GM13976 (cell line): Measurements from ENCODE around the gene ADAMTS9.

ENCODE experiments used
- DNase-seq: peaks from one replicate; pipeline ENCODE4 v3.0.0; 2012; ENCODE audit warnings: low spot score
- in situ Hi-C: fragments of 300-500 bp; cut with MboI; formaldehyde crosslinking; loops from one replicate; pipeline ENCODE4 v1.12.0; 2022; ENCODE audit warnings: low sequenced_read_pairs, mixed read lengths, inconsistent platforms; ENCODE audit not compliant: unreplicated experiment
- TF ChIP-seq, protein P1 (sequence below): IDR thresholded peaks from 2 replicates; pipeline ENCODE4 v1.5.1; 2012; ENCODE audit warnings: borderline replicate concordance, mild to moderate bottlenecking; ENCODE audit not compliant: insufficient read depth; ENCODE audit errors: extremely low read depth, missing control alignments, control extremely low read depth

Gene ADAMTS9

DNA sequence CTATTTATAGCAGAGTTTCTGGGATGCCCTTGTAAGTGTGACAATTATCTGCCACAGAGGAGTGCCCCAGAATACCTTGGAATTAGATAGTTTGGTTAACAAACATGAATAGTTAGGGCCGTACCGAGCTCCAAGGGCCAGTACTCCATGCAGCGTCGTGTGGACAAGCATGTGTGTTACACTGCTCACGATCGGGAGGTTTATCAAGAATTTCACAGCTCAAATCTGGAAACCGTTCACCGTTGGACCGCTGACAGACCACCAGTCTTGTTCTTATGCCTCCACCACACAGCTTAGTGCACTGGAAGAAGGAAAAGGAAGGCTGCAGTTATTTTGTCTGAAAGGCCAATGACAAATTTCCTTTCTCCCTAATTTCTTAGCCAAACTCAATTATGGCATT lies 93.7 kb downstream of the ADAMTS9 start:
- in situ Hi-C loops: no loop called here
- DNase-seq: no peak
- TF ChIP-seq, protein P1, sequence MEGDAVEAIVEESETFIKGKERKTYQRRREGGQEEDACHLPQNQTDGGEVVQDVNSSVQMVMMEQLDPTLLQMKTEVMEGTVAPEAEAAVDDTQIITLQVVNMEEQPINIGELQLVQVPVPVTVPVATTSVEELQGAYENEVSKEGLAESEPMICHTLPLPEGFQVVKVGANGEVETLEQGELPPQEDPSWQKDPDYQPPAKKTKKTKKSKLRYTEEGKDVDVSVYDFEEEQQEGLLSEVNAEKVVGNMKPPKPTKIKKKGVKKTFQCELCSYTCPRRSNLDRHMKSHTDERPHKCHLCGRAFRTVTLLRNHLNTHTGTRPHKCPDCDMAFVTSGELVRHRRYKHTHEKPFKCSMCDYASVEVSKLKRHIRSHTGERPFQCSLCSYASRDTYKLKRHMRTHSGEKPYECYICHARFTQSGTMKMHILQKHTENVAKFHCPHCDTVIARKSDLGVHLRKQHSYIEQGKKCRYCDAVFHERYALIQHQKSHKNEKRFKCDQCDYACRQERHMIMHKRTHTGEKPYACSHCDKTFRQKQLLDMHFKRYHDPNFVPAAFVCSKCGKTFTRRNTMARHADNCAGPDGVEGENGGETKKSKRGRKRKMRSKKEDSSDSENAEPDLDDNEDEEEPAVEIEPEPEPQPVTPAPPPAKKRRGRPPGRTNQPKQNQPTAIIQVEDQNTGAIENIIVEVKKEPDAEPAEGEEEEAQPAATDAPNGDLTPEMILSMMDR: no peak

DNA sequence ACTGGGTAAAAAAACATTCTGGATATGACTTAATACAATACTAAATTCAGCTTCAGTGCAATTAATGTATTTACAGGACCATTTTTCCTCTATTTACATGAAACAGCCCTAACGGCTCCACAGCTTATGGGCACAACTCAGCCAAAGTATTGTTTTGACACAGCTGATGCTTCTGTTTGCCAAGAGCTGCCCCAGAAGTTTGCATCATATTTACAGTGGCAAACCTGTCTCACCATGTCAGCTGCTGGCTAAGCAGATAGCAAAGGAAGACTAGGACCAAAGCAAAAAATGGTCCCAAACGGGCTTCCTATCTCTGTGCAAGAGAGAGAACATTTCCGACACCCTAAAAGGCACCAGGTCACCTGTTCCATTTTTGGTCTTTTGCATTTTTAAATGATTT lies 94.5 kb downstream of the ADAMTS9 start:
- in situ Hi-C loops: no loop called here
- TF ChIP-seq, protein P1: no peak
- DNase-seq: no peak

DNA sequence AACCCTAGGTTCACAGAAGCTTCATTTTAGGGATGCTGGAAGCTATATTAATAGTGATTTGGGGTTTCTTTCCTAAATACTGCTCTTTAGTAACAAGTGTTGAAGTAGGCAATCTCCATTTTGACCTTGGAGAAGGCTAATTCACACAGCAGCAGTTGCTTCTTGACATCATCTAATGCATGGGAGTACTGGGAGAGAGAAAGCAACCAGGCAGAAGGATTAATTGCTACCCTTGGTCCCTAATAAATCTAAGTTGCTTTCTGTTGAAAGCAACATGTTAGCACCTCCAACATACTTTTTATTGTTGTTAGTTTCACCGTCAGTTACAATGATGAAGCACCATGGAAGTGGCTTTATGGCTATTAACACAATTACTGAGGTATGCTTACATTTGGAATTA lies 96.2 kb downstream of the ADAMTS9 start:
- TF ChIP-seq, protein P1: no peak
- in situ Hi-C loops: no loop called here
- no peak for DNase-seq

DNA sequence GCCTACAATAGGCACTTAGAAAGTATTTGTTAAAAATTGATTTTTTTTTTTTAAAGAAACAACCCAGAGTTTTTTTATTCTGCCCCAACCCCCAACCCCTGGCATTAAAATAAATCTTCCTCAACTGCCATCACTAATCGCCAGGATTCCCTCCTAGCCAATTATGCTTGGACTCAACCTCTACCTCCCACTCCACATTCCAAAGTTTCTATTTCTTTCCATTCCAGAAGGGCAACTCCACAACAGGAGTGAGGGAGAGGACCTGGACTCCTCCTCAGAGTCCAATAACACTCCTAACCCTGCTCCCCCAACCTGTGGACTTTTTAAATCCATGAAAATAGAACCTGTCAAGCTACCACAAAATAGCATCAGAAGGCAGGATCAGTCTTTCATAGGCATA lies 99.4 kb downstream of the ADAMTS9 start:
- no peak for DNase-seq
- in situ Hi-C loops: no loop called here
- TF ChIP-seq, protein P1: no peak

DNA sequence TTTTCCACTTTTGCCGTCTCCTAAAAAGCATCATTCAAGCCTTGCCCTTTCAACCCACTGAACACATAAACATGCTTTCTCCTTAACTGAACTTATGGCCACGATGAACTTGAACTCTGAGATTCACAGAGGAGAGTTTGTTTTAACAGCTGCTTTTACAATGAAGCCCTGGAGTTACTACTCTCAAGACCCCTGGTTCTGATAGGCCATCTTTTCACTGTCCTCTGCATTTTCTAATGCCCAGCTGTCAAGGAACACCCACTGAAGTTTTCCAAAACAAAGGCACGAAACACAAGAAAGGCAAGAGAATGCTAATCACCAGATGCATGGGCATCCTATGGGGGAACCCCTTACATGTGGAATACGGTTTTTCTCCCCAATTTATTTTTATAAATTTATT lies 100.8 kb downstream of the ADAMTS9 start:
- in situ Hi-C loops: no loop called here
- no peak for DNase-seq
- TF ChIP-seq, protein P1: no peak

DNA sequence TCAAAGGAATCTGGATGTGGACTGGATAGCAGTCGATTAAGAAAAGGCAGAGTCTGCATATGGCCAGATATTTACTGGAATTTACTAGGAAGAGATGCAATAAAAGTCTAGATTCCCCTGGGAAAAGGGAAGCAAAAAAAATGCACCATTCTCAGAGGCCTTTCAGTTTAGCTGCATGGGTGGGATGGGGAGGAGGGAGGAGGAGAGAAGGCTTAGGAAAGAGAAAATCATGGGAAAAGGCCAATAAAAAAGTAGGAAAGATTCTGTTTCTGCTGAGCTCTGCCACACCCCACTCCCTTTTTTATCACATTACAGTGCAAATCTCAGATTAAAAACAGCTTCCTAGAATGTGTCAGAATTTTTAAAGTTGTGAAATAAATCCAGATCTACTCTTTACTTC lies 103.6 kb downstream of the ADAMTS9 start:
- TF ChIP-seq, protein P1: no peak
- in situ Hi-C loops: no loop called here
- DNase-seq: no peak

DNA sequence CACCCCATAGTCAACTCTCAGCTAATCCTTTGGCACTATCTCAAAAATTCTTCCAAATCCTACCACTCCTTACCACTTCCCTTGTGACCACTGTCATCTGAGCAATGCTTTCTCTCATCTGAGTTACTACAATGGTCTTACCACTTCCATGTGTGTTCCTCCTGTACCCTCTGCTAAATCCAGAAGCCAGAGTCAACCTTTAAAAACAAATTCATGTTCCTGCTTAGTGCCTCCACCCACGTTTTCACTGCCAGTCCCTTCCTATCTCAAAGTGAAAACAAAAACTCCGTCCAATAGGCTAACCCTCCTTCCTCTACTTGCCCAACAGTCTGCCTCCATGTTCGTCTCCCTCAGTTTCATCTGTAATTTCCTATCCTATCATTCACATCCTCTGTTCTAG lies 109.0 kb downstream of the ADAMTS9 start:
- no peak for DNase-seq
- in situ Hi-C loops: no loop called here
- TF ChIP-seq, protein P1: no peak
